Panc1 (cell line): ENCODE results near the gene ANKRD40. TPM values are rescaled to one million over a fixed set of nuclear protein-coding genes. Genes with fewer than 3 reads are reported as not detected.

ENCODE experiments used
- ATAC-seq: fragments of 200-7000 bp; cut with Tn5 transposase; 2 replicates; pipeline ENCODE4 v1.9.1; 2020; ENCODE audit warnings: mild to moderate bottlenecking, moderate library complexity
- BruUV-seq: library from RNA; stranded (reverse); fragments of 400-500 nt; replicated peaks from 2 replicates; lab custom pipeline; 2021; lab: Mats Ljungman, UMichigan
- CTCF ChIA-PET: fragments of 300-600 bp; sonication (Branson Sonifier 250); formaldehyde crosslinking; loops from one replicate; lab custom pipeline; 2022; ENCODE audit warnings: antibody characterized with exemption; lab: Charles Lee
- POLR2A ChIA-PET: fragments of 300-600 bp; sonication (Branson Sonifier 250); formaldehyde crosslinking; loops from one replicate; lab custom pipeline; 2022; ENCODE audit warnings: antibody characterized with exemption; lab: Charles Lee
- DNase-seq: peaks from one replicate; pipeline ENCODE4 v3.0.0-alpha.2; 2010; ENCODE audit warnings: low read depth, low spot score
- H3K27ac ChIP-seq: 2 replicates; pipeline ENCODE4 v1.5.1; 2011; ENCODE audit warnings: mild to moderate bottlenecking, low read length, inconsistent platforms
- H3K27me3 ChIP-seq: fragments of 200-500 bp; sonication (Bioruptor generic); 2 replicates; pipeline ENCODE4 v1.6.0; 2014; ENCODE audit warnings: low read length, inconsistent platforms; ENCODE audit not compliant: control insufficient read depth, insufficient read depth
- H3K36me3 ChIP-seq: fragments of 200-500 bp; sonication (Bioruptor generic); 2 replicates; pipeline ENCODE4 v1.5.1; 2014; ENCODE audit warnings: inconsistent platforms, mild to moderate bottlenecking, low read length, moderate library complexity; ENCODE audit not compliant: control insufficient read depth, insufficient read depth
- H3K4me1 ChIP-seq: 2 replicates; pipeline ENCODE4 v1.5.1; 2011; ENCODE audit warnings: inconsistent platforms, mild to moderate bottlenecking, low read length, moderate library complexity; ENCODE audit not compliant: control insufficient read depth, insufficient read depth
- H3K4me3 ChIP-seq, 2 experiments: 2 replicates each; pipeline ENCODE4 v1.5.1; 2011 to 2012; ENCODE audit warnings: low read depth in 2 of 2, low read length in 2 of 2, mild to moderate bottlenecking in 2 of 2, inconsistent platforms in 1 of 2, moderate library complexity in 1 of 2
- H3K9me3 ChIP-seq: fragments of 200-500 bp; sonication (Bioruptor generic); 2 replicates; pipeline ENCODE4 v1.5.1; 2014; ENCODE audit warnings: low read depth, mild to moderate bottlenecking, inconsistent platforms, low read length, moderate library complexity; ENCODE audit not compliant: control insufficient read depth, insufficient read depth
- CTCF ChIP-seq: fragments of 450-650 bp; IDR thresholded peaks from 2 replicates; pipeline ENCODE4 v1.5.1; 2017; ENCODE audit warnings: mild to moderate bottlenecking
- POLR2AphosphoS5 ChIP-seq: IDR thresholded peaks from 2 replicates; pipeline ENCODE4 v1.6.1; 2012; ENCODE audit warnings: mild to moderate bottlenecking, low read depth, low read length, moderate library complexity
- REST ChIP-seq, 2 experiments: IDR thresholded peaks; 2 replicates each; pipeline ENCODE4 v1.6.1; 2011 to 2012; ENCODE audit warnings: low read depth in 2 of 2, control low read depth in 1 of 2, low read length in 1 of 2, mild to moderate bottlenecking in 1 of 2, moderate library complexity in 1 of 2; ENCODE audit not compliant: insufficient read depth in 1 of 2
- SIN3A ChIP-seq: IDR thresholded peaks from 2 replicates; pipeline ENCODE4 v1.6.1; 2012; ENCODE audit warnings: low read depth, mild to moderate bottlenecking, low read length, moderate library complexity, borderline replicate concordance; ENCODE audit not compliant: insufficient read depth
- TCF7L2 ChIP-seq: IDR thresholded peaks from 2 replicates; pipeline ENCODE4 v1.6.1; 2011; ENCODE audit warnings: mild to moderate bottlenecking, low read depth, low read length, inconsistent platforms
- in situ Hi-C: cut with HindIII; loops from 2 replicates; pipeline ENCODE4 v1.10.0; 2016; ENCODE audit warnings: low sequenced_read_pairs, low pct_unique_long_range_greater_than_20kb
- intact Hi-C: fragments of 100-400 bp; cut with micrococcal nuclease; formaldehyde crosslinking; loops from one replicate; pipeline ENCODE4 v1.10.0; 2022; ENCODE audit not compliant: unreplicated experiment
- total RNA-seq: library from RNA; stranded (reverse); gene quantifications from one replicate; pipeline ENCODE4 v1.2.1, GENCODE V29; 2021; ENCODE audit not compliant: unreplicated experiment

The ANKRD40 gene
- total RNA-seq, 1 experiment from 2014 or later = 57.2 TPM

GRCh38 chr17:50684288-50684611 is 23.5 kb downstream of the ANKRD40 start:
- Histone ChIP-seq H3K27ac (peak overlapping the region; percentile 76), H3K36me3 (no peaks in the 10 kb centered on the region), H3K27me3 (no peaks in the 10 kb centered on the region), H3K9me3 (no peaks in the 10 kb centered on the region), H3K4me3 (no peak overlapping the region), H3K4me1 (peaks cover 45% of the 10 kb centered on the region)
- intact Hi-C loops = no loop called here
- TF ChIP-seq POLR2AphosphoS5 = no peak
- TF ChIP-seq SIN3A = no peak
- in situ Hi-C loops = no loop called here
- no TSS peak for BruUV-seq
- DNase-seq (no peak), ATAC-seq (no peak)
- POLR2A ChIA-PET = interaction anchor here (1.7 kb wide), 1 partner anchor 45 kb away, joined by 4 read pairs; no protein-coding TSS in a partner anchor
- CTCF ChIA-PET = interaction anchor here (1.2 kb wide), 1 partner anchor 46 kb away, joined by 3 read pairs; no protein-coding TSS in a partner anchor

GRCh38 chr17:50683434-50684287 is 24.1 kb downstream of the ANKRD40 start:
- H3K4me1 ChIP-seq = peaks cover 39% of the 10 kb centered on the region
- in situ Hi-C loops = no loop called here

More at GRCh38 chr17:50683434-50684287, 24.1 kb downstream of the ANKRD40 start:
- intact Hi-C loops = no loop called here
- TF ChIP-seq REST (IDR thresholded peaks at IDR 0.05; ENCODE audit: insufficient read depth in 1 of 2, low read depth in 2 of 2, low read length in 1 of 2) (no peak), SIN3A (no peak), TCF7L2 (no peak), CTCF (no peak), POLR2AphosphoS5 (no peak; the same call in 1 of the 2 replicates)
- Histone ChIP-seq H3K27me3 (no peaks in the 10 kb centered on the region), H3K36me3 (no peaks in the 10 kb centered on the region), H3K9me3 (no peaks in the 10 kb centered on the region), H3K4me3 (no peak overlapping the region), H3K27ac (peak overlapping the region; percentile 76)
- BruUV-seq = no TSS peak
- no peak for ATAC-seq
- ChIA-PET POLR2A (interaction anchor here (1.7 kb wide), 1 partner anchor 45 kb away, joined by 4 read pairs; no protein-coding TSS in a partner anchor), CTCF (interaction anchor here (1.2 kb wide), 1 partner anchor 45 kb away, joined by 3 read pairs; no protein-coding TSS in a partner anchor)
- no peak for DNase-seq
